Measurements from ENCODE around the gene CD34.
"Not testable (repeated sequence)": the region's sequence is repeated elsewhere in the genome, so short reads cannot be mapped to it uniquely, and the experiment has no call there.

CD34 gene

DNA sequence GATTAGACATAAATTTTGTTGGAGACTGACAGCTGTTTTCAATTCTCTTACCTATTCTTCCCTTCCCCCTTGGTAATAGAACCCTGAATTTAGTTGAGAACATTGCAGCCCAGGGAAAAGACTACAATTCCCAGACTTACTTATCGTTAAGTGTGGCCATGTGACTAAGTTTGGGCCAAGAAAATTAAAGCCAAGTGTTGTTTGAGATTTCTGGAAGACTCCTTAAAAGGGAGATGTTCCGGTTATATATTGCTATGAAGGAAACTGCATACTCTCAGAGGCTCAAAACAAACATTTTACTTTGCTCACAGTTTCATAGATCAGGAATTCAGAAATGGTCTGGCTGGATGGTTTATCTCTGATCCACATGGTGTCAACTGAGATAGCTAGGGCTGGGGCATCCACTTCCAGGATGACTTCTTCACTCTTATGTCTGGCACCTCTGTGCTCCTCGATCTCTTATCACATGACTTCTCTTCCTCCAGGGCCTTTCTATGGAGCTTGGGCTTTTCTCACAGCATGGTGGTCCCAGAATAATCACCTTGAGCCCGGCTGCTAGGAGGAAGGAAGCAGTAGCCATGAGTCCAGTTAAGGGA is 22.4 kb upstream of the CD34 start:
- no peak for DNase-seq (ENCODE audit: low read depth)
- TF ChIP-seq, protein P1, sequence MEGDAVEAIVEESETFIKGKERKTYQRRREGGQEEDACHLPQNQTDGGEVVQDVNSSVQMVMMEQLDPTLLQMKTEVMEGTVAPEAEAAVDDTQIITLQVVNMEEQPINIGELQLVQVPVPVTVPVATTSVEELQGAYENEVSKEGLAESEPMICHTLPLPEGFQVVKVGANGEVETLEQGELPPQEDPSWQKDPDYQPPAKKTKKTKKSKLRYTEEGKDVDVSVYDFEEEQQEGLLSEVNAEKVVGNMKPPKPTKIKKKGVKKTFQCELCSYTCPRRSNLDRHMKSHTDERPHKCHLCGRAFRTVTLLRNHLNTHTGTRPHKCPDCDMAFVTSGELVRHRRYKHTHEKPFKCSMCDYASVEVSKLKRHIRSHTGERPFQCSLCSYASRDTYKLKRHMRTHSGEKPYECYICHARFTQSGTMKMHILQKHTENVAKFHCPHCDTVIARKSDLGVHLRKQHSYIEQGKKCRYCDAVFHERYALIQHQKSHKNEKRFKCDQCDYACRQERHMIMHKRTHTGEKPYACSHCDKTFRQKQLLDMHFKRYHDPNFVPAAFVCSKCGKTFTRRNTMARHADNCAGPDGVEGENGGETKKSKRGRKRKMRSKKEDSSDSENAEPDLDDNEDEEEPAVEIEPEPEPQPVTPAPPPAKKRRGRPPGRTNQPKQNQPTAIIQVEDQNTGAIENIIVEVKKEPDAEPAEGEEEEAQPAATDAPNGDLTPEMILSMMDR (IDR thresholded peaks at IDR 0.05; ENCODE audit: insufficient read depth, low read depth, low read length, missing control alignments): no peak
- no peak overlapping the region for H3K4me3 ChIP-seq (ENCODE audit: low read length)

DNA sequence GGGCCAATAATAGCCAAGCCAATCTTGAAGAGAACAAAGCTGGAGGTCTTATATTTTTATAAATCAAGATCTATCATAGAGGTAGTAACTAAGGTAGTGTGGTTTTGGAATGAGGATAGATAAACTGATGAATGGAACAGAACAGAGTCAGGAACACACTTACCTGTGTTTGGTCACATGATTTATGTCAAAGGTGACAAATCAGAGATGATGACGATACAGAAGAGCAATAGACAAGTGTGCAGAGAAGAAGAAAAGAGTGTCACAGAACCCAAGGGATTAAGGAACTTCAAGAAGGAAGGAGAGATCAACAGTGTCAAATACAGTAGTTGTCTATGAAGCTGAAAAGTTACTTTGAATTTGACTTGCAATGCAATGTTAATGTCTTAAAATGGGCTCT is 16.1 kb upstream of the CD34 start:
- no peak for DNase-seq (ENCODE audit: low read depth)
- TF ChIP-seq, protein P1 (IDR thresholded peaks at IDR 0.05; ENCODE audit: insufficient read depth, low read depth, low read length, missing control alignments): no peak
- no peak overlapping the region for H3K4me3 ChIP-seq (ENCODE audit: low read length)

DNA sequence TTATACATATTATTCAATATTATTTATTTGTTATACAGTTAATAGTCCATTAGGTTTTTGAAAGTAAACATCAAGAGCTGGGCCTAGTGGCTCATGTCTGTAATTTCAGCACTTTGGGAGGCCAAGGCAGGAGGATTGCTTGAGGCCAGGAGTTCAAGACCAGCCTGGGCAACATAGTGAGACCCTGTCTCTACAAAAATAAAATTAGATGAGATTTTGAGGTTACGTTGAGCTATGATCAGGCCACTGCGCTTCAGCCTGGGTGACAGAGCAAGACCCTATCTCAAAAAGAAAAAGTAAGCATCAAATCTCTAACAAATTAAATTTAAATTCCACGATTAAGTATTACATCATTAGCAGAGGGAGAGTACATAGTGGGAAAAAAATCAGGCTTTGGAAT is 15.0 kb upstream of the CD34 start:
- H3K4me3 ChIP-seq (ENCODE audit: low read length); DNase-seq (ENCODE audit: low read depth): not testable (repeated sequence)

DNA sequence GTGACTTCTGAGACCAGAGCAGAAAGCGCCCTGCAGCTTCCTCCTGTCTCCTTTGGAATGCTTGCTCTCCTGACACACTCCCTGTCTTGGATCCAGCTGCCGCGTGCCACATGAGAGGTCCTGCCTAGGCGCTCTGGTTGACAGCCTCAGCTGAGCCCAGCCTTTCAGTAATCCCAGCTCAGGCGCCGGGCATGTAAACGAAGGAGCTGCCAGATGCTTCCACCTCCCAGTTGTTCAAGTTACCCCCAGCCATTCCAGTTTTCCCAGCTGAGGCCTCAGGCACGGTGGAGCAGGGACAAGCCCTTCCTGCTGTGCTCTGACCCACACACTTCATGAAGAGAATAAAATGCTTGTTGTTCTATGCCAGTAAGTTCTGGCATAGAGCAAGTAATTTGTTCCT is 14.3 kb upstream of the CD34 start:
- H3K4me3 ChIP-seq (ENCODE audit: low read length): no peak overlapping the region
- DNase-seq (ENCODE audit: low read depth): peak; percentile 53
- TF ChIP-seq, protein P1 (IDR thresholded peaks at IDR 0.05; ENCODE audit: insufficient read depth, low read depth, low read length, missing control alignments): no peak

DNA sequence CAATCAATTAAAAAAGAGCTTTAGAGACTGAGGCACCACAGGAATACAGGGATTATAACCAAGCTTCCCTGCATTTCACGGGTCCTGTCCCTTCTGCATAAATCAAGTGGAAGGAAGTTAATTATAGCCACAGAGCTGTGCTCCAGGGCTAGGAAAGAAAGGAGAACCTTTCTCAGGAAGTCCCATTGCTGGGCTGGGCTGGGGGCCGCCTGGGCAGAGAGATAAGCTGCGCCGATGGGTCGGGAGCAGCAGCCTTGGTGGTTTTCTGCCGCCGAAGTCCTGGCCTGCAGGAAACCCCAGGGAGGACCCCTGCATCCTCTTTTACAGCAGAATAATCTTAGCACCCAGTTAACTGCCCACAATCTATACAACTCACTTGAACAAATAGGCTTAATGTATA is 12.6 kb upstream of the CD34 start:
- H3K4me3 ChIP-seq (ENCODE audit: low read length): no peak overlapping the region
- TF ChIP-seq, protein P1 (IDR thresholded peaks at IDR 0.05; ENCODE audit: insufficient read depth, low read depth, low read length, missing control alignments): no peak
- no peak for DNase-seq (ENCODE audit: low read depth)

DNA sequence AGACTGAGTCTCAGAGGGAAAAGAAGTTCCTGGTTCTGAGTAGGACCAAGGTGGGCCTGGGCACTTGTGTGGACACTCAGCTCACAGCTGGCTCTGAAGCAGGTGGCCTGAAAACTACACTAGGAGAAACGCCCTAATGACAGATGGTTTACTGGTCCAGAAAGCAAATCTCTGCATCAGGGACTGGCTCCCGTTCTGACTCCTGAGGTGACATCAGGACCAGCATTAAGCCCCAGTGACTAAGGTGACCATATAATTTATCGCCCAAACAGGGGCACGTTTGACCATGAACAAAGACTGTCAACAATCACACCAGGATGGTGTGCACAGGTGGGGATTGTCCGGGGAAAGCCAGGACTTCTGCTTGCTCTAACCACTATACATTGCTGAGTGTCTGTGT is 12.2 kb upstream of the CD34 start:
- TF ChIP-seq, protein P1 (IDR thresholded peaks at IDR 0.05; ENCODE audit: insufficient read depth, low read depth, low read length, missing control alignments): no peak

DNA sequence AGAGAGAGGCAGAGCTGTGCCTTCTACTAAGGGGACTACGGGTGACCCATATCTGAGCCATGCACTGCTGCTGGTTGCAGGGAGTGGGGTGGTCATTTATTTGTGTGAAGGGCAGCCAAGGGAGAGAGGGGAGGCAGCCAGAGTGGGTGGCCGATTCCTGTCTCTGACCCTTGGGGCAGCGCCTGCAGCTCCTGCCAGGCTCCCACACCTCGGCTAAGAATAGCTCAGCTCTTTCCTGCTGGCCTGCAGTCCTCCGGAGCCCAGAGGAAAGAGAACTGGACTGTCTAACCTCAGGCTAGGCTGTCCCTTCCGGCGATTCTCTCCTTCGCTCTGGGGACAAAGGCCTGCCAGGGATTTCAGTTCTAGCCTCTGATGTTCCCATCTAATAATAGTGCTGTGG is 11.6 kb upstream of the CD34 start:
- TF ChIP-seq, protein P1 (IDR thresholded peaks at IDR 0.05; ENCODE audit: insufficient read depth, low read depth, low read length, missing control alignments): no peak
- no peak overlapping the region for H3K4me3 ChIP-seq (ENCODE audit: low read length)
- DNase-seq (ENCODE audit: low read depth): no peak

More for the DNA sequence above, 12.2 kb upstream of the CD34 start:
- H3K4me3 ChIP-seq (ENCODE audit: low read length): no peak overlapping the region
- no peak for DNase-seq (ENCODE audit: low read depth)

Data from epithelial cell of esophagus (primary cell).